KMS-11 (cell line): Measurements from ENCODE around the gene RABEP2.
"Not testable (repeated sequence)": the region's sequence is repeated elsewhere in the genome, so short reads cannot be mapped to it uniquely, and the experiment has no call there.

Experiments used
- H2AFZ ChIP-seq: fragments of 200-600 bp; sonication (generic); 2 replicates; pipeline ENCODE4 v1.6.1; 2016; ENCODE audit warnings: antibody characterized with exemption, mixed run types, low read depth
- H3K27ac ChIP-seq: fragments of 200-600 bp; sonication (generic); 2 replicates; pipeline ENCODE4 v1.6.1; 2016; ENCODE audit warnings: mild to moderate bottlenecking, mixed run types
- H3K27me3 ChIP-seq: fragments of 200-600 bp; sonication (generic); 2 replicates; pipeline ENCODE4 v1.6.1; 2017; ENCODE audit warnings: mild to moderate bottlenecking, low read depth, mixed run types, moderate library complexity; ENCODE audit not compliant: insufficient read depth
- H3K36me3 ChIP-seq: fragments of 200-600 bp; sonication (generic); 2 replicates; pipeline ENCODE4 v1.6.1; 2017; ENCODE audit warnings: mild to moderate bottlenecking, mixed run types; ENCODE audit not compliant: insufficient read depth
- H3K4me1 ChIP-seq: fragments of 200-600 bp; sonication (generic); 2 replicates; pipeline ENCODE4 v1.6.1; 2016; ENCODE audit warnings: mild to moderate bottlenecking, low read depth, mixed run types; ENCODE audit not compliant: poor library complexity, severe bottlenecking
- H3K4me2 ChIP-seq: fragments of 200-600 bp; sonication (generic); 2 replicates; pipeline ENCODE4 v1.7.0; 2016; ENCODE audit warnings: mild to moderate bottlenecking, mixed run types
- H3K4me3 ChIP-seq: fragments of 200-600 bp; sonication (generic); IDR thresholded peaks from 2 replicates; pipeline ENCODE4 v1.6.1; 2017; ENCODE audit warnings: low read depth, low read length, mixed read lengths; ENCODE audit not compliant: insufficient read depth
- H3K79me2 ChIP-seq: fragments of 200-600 bp; sonication (generic); 2 replicates; pipeline ENCODE4 v1.6.1; 2016; ENCODE audit warnings: low read depth, mixed run types; ENCODE audit not compliant: insufficient read depth
- H3K9ac ChIP-seq: fragments of 200-600 bp; sonication (generic); 2 replicates; pipeline ENCODE4 v1.6.1; 2016; ENCODE audit warnings: mild to moderate bottlenecking, mixed run types
- H4K20me1 ChIP-seq: fragments of 200-600 bp; sonication (generic); 2 replicates; pipeline ENCODE4 v1.6.1; 2016; ENCODE audit warnings: mild to moderate bottlenecking, mixed run types; ENCODE audit not compliant: insufficient read depth
- TF ChIP-seq, protein P1 (sequence below): fragments of 200-600 bp; sonication (generic); conservative IDR thresholded peaks from 2 replicates; pipeline ENCODE4 v1.6.1; 2017; ENCODE audit warnings: low read depth, mild to moderate bottlenecking, antibody characterized with exemption, low read length, moderate library complexity, mixed read lengths

Gene RABEP2

GRCh38 chr16:28886945-28887344 is 38.1 kb downstream of the RABEP2 start:
- Histone ChIP-seq H2AFZ (no peak overlapping the region), H3K27ac (no peak overlapping the region), H3K4me3 (no peak overlapping the region), H3K9ac (no peak overlapping the region), H4K20me1 (no peaks in the 10 kb centered on the region), H3K36me3 (no peaks in the 10 kb centered on the region), H3K4me1 (no peaks in the 10 kb centered on the region), H3K4me2 (no peak overlapping the region), H3K27me3 (no peaks in the 10 kb centered on the region), H3K79me2 (no peaks in the 10 kb centered on the region)
- TF ChIP-seq, protein P1, sequence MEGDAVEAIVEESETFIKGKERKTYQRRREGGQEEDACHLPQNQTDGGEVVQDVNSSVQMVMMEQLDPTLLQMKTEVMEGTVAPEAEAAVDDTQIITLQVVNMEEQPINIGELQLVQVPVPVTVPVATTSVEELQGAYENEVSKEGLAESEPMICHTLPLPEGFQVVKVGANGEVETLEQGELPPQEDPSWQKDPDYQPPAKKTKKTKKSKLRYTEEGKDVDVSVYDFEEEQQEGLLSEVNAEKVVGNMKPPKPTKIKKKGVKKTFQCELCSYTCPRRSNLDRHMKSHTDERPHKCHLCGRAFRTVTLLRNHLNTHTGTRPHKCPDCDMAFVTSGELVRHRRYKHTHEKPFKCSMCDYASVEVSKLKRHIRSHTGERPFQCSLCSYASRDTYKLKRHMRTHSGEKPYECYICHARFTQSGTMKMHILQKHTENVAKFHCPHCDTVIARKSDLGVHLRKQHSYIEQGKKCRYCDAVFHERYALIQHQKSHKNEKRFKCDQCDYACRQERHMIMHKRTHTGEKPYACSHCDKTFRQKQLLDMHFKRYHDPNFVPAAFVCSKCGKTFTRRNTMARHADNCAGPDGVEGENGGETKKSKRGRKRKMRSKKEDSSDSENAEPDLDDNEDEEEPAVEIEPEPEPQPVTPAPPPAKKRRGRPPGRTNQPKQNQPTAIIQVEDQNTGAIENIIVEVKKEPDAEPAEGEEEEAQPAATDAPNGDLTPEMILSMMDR = no peak

DNA sequence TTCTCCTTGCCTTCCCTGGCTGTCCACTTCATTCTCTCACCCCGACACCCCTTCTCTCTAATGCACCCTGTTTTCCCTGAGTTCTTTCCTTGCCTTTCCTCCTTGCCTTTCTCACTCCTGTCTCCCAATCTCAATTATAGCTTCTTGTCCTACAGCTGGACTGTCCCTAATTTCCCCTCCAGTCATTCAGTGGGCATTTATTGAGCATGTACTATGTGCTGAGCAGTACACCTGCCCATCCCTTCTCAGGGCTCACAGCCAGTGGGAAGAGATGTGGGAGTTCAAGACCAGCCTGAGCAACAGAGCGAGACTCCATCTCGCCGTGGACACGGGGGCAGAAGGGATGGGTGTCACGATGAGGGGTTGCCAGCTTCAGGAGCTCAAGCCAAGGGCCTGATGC is 41.0 kb downstream of the RABEP2 start:
- Histone ChIP-seq H3K9ac (no peak overlapping the region), H3K27me3 (no peaks in the 10 kb centered on the region), H3K4me1 (peaks cover 15% of the 10 kb centered on the region), H4K20me1 (no peaks in the 10 kb centered on the region), H2AFZ (no peak overlapping the region), H3K79me2 (no peaks in the 10 kb centered on the region), H3K4me2 (no peak overlapping the region), H3K4me3 (no peak overlapping the region), H3K27ac (no peak overlapping the region), H3K36me3 (no peaks in the 10 kb centered on the region)
- TF ChIP-seq, protein P1 = no peak

DNA sequence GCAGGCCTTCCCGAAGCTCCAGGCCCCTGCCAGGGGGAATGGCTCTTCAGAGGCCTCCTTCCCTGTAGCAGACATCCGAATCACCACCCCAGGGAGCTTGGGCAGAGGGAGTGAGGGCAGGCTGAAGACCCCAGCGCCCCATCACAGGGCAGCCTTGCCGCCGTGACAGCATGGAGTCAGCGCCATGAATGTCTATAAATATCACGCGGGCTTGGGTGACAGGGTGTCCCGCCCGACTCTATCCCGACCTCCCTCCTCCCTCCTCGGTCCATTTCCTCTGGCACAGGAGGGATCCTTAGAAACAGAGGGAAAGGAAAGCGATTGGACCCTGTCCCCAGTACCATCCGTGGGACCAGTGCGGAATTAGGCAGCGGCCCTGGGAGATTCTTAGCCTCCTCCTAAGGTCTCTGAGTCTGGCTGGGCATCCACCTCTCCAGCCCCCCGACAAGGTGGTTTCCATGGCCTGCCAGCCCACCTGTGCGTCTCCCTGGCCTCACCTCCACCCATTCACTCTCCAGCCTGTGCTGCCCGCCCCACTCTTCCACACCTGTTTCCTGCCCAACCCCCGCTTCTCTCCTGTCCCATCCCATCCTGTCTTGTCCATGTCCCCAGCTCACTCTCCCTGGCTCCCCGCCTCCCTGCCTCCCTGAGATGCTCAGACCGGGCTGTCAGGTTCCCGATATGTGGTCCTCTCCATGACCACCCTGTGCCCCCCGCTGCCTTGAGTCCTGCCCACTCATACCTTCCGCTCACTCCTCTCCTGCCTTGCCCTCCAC is 41.6 kb downstream of the RABEP2 start:
- no peak overlapping the region for H3K4me2 ChIP-seq
- H3K27ac ChIP-seq = no peak overlapping the region
- TF ChIP-seq, protein P1 = no peak
- no peaks in the 10 kb centered on the region for H4K20me1 ChIP-seq
- no peak overlapping the region for H2AFZ ChIP-seq
- peaks cover 21% of the 10 kb centered on the region for H3K4me1 ChIP-seq
- H3K36me3 ChIP-seq = no peaks in the 10 kb centered on the region
- no peaks in the 10 kb centered on the region for H3K27me3 ChIP-seq
- H3K4me3 ChIP-seq = no peak overlapping the region
- H3K79me2 ChIP-seq = no peaks in the 10 kb centered on the region
- no peak overlapping the region for H3K9ac ChIP-seq

GRCh38 chr16:28882551-28883160 is 42.4 kb downstream of the RABEP2 start:
- Histone ChIP-seq H3K36me3 (no peaks in the 10 kb centered on the region), H3K4me3 (no peak overlapping the region), H3K27ac (no peak overlapping the region), H4K20me1 (no peaks in the 10 kb centered on the region), H3K27me3 (no peaks in the 10 kb centered on the region), H2AFZ (no peak overlapping the region), H3K79me2 (no peaks in the 10 kb centered on the region), H3K4me1 (peaks cover 29% of the 10 kb centered on the region), H3K4me2 (no peak overlapping the region), H3K9ac (no peak overlapping the region)
- TF ChIP-seq, protein P1 = no peak

DNA sequence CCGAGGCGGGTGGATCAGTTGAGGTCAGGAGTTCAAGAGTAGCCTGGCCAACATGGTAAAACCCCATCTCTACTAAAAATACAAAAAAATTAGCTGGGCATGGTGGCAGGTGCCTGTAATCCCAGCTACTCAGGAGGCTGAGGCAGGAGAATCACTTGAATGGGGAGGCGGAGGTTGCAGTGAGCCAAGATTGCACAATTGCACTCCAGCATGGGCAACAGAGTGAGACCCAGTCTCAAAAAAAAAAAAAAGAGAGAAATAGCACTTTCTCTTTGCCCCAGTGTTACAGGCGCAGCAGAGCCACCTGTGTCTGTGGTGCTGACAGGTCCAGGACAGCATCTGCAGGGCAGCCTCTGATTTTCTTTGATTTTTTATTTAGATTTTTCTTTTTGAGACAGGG is 43.5 kb downstream of the RABEP2 start:
- not testable (repeated sequence) for H3K36me3 ChIP-seq

More for the DNA sequence above, 43.5 kb downstream of the RABEP2 start:
- not testable (repeated sequence) for H4K20me1 ChIP-seq, H3K27ac ChIP-seq, H3K4me3 ChIP-seq, H2AFZ ChIP-seq, H3K9ac ChIP-seq, H3K79me2 ChIP-seq, H3K4me2 ChIP-seq, H3K27me3 ChIP-seq
- peaks cover 38% of the 10 kb centered on the region for H3K4me1 ChIP-seq
